Skin of body (tissue), 2 donors: Measurements from ENCODE around the gene KRTAP17-1. TPM values are rescaled to one million over a fixed set of nuclear protein-coding genes. Genes with fewer than 3 reads are reported as not detected.
A peak's percentile ranks its signal among the peaks of the same experiment; 100 is the strongest.
"Not testable (repeated sequence)": the region's sequence is repeated elsewhere in the genome, so short reads cannot be mapped to it uniquely, and the experiment has no call there.

Source experiments
- DNase-seq: peaks from one replicate; lab custom pipeline; 2025; lab: John Stamatoyannopoulos, UW
- total RNA-seq: library from RNA; depleted of rRNA; stranded (reverse); fragments of >200 nt; gene quantifications from one replicate; pipeline ENCODE4 v1.2.3, GENCODE V29; 2014

KRTAP17-1 gene
- 7.9 TPM for total RNA-seq

GRCh38 chr17:41315204-41315794 lies at the start of gene KRTAP17-1:
Gene KRTAP17-1, minus strand, starts transcription at chr17:41315710. Its CDS starts 60 bp downstream, at chr17:41315650.
- no peak for DNase-seq

- DNase-seq, result no peak
These were observed 48.4 kb upstream of the KRTAP17-1 start for GRCh38 chr17:41363881-41364280.

GRCh38 chr17:41360296-41360995 lies 44.9 kb upstream of the KRTAP17-1 start:
- no peak for DNase-seq

GRCh38 chr17:41354536-41354935 lies 39.0 kb upstream of the KRTAP17-1 start:
- no peak for DNase-seq

- DNase-seq, result no peak
These were observed 37.3 kb upstream of the KRTAP17-1 start for GRCh38 chr17:41352597-41353366.

- no peak for DNase-seq
These were observed 35.7 kb upstream of the KRTAP17-1 start for GRCh38 chr17:41351177-41351576.

- not testable (repeated sequence) for DNase-seq
These were observed 34.9 kb upstream of the KRTAP17-1 start, which contains the start of gene KRT33A for GRCh38 chr17:41350381-41350878. Gene KRT33A, minus strand, starts transcription at chr17:41350828. Its CDS starts 61 bp downstream, at chr17:41350767.

GRCh38 chr17:41347869-41348760 lies 32.6 kb upstream of the KRTAP17-1 start:
- no peak for DNase-seq

- not testable (repeated sequence) for DNase-seq
These were observed 30.9 kb upstream of the KRTAP17-1 start for GRCh38 chr17:41346421-41346820.

- DNase-seq, result no peak
These were observed 30.5 kb upstream of the KRTAP17-1 start for GRCh38 chr17:41345992-41346391.

- no peak for DNase-seq
These were observed 27.5 kb upstream of the KRTAP17-1 start for GRCh38 chr17:41343029-41343428.

GRCh38 chr17:41340934-41341861 lies 25.7 kb upstream of the KRTAP17-1 start:
- no peak for DNase-seq

GRCh38 chr17:41340494-41340893 lies 25.0 kb upstream of the KRTAP17-1 start:
- no peak for DNase-seq

- no peak for DNase-seq
These were observed 24.2 kb upstream of the KRTAP17-1 start for GRCh38 chr17:41339571-41340172.

GRCh38 chr17:41338961-41339485 lies 23.5 kb upstream of the KRTAP17-1 start:
- peak; percentile 20 for DNase-seq

GRCh38 chr17:41335747-41336146 lies 20.2 kb upstream of the KRTAP17-1 start:
- DNase-seq, result no peak

GRCh38 chr17:41334385-41335305 lies 19.1 kb upstream of the KRTAP17-1 start:
- DNase-seq, result no peak

- no peak for DNase-seq
These were observed 18.3 kb upstream of the KRTAP17-1 start for GRCh38 chr17:41333836-41334235.
